GM19395 (cell line): ENCODE data around the gene NEK9.

Experiments used
- ATAC-seq: cut with Tn5 transposase; IDR thresholded peaks from one replicate; pipeline ENCODE4 v1.9.1; 2021; ENCODE audit warnings: mild to moderate bottlenecking, moderate library complexity; ENCODE audit not compliant: unreplicated experiment

NEK9 gene

DNA sequence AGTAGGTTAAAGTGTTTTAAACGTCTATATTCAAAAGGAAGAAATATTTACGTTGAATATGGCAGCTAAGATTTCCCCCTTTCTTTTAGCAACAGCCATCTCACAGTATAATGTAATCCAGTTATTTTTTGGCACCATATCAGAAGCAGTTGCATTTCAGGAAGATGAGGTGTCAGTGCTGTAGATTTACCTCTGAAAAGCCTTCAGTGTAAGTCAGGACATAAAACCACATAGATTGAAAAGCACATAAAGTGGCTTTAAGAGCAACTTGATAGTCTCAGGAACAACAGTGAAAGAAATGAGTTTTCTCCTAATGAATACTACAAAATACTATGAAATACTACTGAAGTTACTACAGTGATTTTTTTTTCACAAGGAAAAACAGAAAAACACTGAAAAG is 82.5 kb downstream of the NEK9 start:
- no peak for ATAC-seq

DNA sequence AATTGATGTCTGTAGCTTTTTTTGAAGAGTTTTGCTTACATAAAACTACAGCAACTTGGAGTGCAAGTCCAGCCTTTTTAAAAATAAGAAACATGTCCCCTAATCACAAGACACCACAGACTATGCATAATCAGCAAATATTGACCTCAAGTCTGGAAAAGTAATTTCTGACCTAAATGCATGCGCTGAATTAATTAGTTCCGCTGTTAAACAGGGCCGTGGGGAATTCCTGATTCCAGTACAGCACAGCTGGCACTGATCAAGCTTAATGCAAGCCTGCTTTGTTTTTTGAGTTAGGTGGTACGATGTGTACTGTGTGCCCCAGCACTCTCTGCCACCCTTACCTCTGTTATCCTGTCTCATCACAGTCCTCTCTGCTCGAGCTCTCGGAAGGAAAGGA is 84.8 kb downstream of the NEK9 start:
- no peak for ATAC-seq

DNA sequence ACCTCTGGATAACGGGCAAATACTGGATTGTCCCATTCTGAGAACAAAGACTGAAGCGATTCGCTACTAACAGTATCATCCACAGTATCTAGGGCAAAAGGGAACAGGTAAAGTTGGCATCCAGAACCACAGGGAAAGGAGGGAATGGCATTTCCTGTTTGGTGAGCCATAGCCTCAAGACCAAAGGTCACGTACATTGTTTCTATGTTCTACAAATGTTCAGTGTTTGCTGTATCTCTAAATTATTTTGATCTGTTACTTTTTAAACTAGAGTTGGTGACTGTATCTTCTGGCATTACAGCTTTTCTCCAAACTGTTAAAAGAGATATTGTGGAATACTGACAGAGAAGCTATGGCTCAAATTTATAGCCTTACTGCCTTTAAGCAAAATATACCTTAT is 85.2 kb downstream of the NEK9 start:
- no peak for ATAC-seq

DNA sequence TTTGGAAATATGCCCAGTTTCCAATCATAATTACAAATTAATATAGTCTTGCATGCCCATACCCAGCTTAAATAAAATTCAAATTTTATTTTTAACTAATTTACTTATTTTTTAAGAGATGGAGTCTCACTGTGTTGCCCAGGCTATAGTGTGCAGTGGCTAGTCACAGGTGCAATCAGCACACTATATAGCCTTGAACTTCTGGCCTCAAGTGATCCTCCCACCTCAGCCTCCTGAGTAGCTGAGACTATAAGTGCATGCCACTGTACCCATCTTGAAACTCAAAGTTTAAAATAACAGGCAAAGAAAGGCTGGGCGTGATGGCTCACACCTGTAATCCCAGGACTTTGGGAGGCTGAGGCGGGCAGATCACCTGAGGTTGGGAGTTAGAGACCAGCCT is 85.9 kb downstream of the NEK9 start:
- ATAC-seq, result no peak

DNA sequence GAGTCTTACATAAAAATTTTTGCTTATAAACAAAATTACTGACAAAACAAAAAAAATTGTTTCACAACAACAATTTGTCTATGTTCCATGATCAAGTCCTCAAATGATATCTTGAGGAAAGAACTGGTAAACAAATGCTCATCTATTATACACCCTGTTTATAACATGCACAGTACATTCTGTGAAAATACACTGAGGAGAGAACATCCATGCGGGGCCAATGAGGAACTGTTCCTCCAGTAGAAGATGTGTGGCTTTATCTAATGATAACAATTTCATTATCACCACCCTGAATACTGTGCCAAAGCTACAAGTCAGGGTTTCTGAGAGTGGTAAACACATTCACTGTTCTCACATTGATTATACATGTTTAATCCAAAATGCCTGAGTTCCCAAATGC is 86.3 kb downstream of the NEK9 start:
- ATAC-seq, result no peak

DNA sequence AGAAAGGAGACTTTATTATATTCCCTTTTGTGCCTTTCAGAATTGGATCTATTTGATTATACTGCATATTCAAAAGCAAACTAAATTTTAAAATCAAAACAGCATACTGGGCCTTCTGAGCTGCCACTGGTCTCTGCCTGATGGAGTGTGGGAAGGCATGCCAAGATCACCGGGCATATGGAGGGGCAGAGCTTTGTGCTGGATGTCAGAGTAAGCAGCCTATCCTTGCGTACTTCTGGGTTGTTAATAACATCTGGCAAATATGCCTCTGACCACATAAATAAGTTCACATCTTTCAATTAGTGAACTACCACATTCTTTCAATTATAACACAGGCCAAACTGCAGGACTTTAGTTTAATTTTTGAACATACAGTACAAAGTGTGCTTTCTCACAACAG is 93.9 kb downstream of the NEK9 start:
- no peak for ATAC-seq

- ATAC-seq, result no peak
Measured at GRCh38 chr14:75030147-75030546, 96.7 kb downstream of the NEK9 start.
